ENCODE data around the gene SOD1.

- TF ChIP-seq, protein P1, sequence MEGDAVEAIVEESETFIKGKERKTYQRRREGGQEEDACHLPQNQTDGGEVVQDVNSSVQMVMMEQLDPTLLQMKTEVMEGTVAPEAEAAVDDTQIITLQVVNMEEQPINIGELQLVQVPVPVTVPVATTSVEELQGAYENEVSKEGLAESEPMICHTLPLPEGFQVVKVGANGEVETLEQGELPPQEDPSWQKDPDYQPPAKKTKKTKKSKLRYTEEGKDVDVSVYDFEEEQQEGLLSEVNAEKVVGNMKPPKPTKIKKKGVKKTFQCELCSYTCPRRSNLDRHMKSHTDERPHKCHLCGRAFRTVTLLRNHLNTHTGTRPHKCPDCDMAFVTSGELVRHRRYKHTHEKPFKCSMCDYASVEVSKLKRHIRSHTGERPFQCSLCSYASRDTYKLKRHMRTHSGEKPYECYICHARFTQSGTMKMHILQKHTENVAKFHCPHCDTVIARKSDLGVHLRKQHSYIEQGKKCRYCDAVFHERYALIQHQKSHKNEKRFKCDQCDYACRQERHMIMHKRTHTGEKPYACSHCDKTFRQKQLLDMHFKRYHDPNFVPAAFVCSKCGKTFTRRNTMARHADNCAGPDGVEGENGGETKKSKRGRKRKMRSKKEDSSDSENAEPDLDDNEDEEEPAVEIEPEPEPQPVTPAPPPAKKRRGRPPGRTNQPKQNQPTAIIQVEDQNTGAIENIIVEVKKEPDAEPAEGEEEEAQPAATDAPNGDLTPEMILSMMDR (conservative IDR thresholded peaks at IDR 0.05 in 1 of 2, IDR thresholded peaks at IDR 0.05 in 1 of 2; ENCODE audit: low read depth in 1 of 2, low read length in 2 of 2), result no peak
- no peak for TF ChIP-seq EZH2 (IDR thresholded peaks at IDR 0.05; ENCODE audit: low read length, missing control alignments)
Measured at GRCh38 chr21:31611445-31611844, 48.0 kb upstream of the SOD1 start.
